Dermis microvascular lymphatic vessel endothelial cell (primary cell): ENCODE data around the gene PPP1R3G. TPM values are rescaled to one million over a fixed set of nuclear protein-coding genes. Genes with fewer than 3 reads are reported as not detected.

Experiments used
- DNase-seq, 2 donors: peaks; one replicate each; pipeline versions ENCODE4 v3.0.0 to v3.0.0-alpha.2; 2010; ENCODE audit warnings: low read depth in 2 of 2
- total RNA-seq: library from RNA; depleted of rRNA; stranded (reverse); fragments of >200 nt; gene quantifications from 2 replicates; pipeline ENCODE4 v1.2.1, GENCODE V29; 2014

PPP1R3G gene
- total RNA-seq, 1 donor from 2014 or later: 0.39 TPM

GRCh38 chr6:5093231-5094015 lies 8.3 kb downstream of the PPP1R3G start:
- no peak for DNase-seq

GRCh38 chr6:5094327-5094726 lies 9.2 kb downstream of the PPP1R3G start:
- DNase-seq: no peak

- DNase-seq: no peak
Observed at GRCh38 chr6:5095236-5095635, 10.1 kb downstream of the PPP1R3G start.

- no peak for DNase-seq
Observed at GRCh38 chr6:5096482-5096881, 11.3 kb downstream of the PPP1R3G start.

- no peak for DNase-seq
Observed at GRCh38 chr6:5098501-5099270, 13.5 kb downstream of the PPP1R3G start.

- no peak for DNase-seq
Observed at GRCh38 chr6:5099537-5099936, 14.4 kb downstream of the PPP1R3G start.

GRCh38 chr6:5100806-5101205 lies 15.7 kb downstream of the PPP1R3G start:
- no peak for DNase-seq

DNA sequence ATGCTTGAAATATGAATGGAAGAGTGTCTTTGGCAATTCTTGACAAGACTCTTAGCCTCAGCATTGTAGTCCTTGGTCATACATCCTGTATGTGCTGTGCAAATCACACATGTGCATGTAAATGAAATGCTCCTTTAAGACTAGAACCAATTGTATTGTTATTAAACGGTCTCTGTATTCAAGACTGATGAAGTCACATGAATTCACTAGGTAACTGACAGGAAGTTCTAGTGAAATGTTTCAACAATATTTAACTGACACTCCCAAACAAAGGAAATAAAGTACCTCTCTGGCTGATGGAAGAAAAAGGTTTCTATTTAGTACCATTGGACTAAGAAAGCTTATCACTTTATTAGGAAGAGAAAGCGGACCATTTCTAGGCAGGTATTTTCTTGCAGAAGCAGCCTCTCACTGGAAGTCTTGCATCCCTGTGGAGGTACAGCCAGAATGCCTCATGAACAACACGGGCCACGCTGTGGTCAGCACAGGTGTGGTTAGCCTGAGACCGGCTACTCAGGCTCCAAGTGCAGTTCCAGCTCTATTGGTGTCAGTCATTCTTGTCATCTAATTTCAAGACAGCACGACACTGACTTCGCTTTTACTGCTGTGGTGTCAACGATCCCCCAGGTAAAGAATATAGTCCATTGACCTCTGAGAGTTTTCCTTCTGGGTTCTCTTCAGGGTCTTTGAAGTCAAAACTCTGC lies 17.3 kb downstream of the PPP1R3G start:
- no peak for DNase-seq

DNA sequence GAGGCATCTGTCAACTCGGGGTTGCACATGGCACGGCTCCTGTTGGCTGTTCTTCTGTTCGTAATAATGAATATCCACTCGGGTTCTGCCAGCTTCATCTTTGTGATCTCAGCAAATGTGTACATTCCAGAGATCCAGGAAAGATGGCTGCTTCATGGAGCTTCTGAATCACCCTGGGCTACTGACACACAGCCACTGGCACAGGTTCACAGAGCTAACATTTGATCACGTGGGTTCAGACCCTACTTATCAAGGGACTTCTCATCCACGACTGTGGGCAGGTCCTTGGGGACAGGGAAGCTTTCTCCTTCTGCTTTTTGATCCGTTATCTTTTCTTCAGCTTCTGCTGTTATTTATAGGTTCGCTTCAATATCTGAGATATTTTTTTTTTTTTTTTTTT lies 18.1 kb downstream of the PPP1R3G start:
- no peak for DNase-seq

DNA sequence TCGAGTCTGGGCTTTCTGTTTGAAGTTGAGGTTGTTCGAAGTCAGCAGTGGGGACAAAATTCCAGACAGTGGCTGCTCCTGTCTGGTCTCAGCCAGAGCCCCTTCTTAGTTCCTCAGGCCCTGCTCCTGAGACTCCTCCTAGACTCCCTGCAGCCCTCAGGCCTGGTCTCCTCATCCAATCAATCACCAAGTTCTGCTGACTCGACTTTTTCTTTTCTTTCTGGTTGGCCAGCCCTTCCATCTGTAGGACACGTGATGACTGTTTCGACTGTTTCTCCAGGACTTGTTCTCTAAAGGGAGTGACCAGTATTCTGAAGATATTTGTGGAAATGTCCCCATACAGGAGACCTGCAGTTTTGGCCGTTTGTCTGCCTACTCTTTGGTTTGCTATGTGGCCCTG lies 19.5 kb downstream of the PPP1R3G start:
- no peak for DNase-seq

GRCh38 chr6:5105146-5105545 lies 20.0 kb downstream of the PPP1R3G start:
- DNase-seq: no peak

GRCh38 chr6:5107341-5107740 lies 22.2 kb downstream of the PPP1R3G start:
- no peak for DNase-seq

DNA sequence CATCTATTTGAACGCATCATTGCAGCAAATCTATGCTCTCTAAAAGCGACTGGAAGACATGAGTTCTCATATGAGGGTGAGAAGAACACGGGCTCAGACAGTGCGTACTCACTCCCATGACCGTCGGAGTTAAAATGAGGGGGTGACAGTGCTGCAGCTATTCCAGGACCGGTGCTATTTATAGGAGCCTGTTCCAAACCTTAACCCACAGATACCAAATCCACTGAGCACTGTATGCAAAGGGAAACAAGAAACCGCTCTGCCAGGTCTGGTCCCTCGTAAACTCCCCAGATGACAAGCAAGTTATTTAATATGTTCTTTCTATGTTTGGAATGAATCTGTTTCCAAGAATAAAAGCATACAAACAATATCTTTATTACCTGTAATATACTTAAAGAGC lies 22.9 kb downstream of the PPP1R3G start:
- DNase-seq: no peak

DNA sequence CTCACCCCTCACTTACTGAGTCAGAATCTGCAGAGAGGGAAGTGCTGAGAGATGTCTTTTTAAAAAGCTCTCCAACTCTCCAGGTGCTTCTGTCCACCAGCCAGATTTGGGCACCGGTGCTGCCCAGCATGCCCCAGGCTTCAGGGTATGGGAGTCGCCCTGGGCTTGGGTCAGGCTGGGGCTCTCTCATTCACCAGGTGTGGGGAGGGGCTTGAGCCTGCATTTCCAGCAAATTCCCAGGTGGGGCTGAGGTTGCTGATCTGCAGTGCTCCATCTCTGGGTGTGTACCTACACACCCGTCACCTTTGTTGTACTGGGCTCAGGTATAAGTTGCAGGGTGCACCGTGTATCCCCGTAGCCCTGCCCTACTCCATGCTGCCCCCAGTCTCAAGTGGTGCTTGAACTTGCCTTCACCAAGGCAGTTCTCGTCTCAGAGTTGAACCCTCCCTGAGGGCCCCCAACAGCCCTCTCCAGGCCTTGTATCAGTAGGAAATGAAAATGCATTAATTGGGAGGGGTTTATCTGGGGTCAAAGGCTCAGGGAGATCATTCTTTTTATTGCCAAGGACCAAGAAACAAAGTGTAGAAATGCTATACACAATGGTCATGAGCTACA lies 23.5 kb downstream of the PPP1R3G start:
- DNase-seq: no peak

DNA sequence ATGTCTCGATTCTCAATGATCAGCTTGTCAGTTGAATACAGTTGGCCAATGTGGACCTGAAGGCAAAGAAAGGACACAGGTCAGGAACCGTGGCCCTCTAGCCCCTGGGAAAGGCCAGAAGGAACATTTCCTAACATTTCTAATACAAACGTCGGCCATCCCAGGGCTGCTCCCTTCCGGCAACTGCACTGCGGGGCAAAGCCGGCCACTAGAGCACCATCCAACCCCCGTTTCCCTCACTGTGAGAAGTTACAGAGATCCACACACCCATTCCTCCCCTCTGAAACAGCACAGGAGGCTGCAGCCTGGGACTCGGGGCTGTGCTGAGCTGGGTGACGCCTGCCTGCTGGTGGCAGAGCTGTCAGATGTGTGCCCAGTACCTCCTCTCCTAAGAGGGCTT lies 24.3 kb downstream of the PPP1R3G start:
- DNase-seq: no peak

- DNase-seq: no peak
Observed at GRCh38 chr6:5110246-5110645, 25.1 kb downstream of the PPP1R3G start.

DNA sequence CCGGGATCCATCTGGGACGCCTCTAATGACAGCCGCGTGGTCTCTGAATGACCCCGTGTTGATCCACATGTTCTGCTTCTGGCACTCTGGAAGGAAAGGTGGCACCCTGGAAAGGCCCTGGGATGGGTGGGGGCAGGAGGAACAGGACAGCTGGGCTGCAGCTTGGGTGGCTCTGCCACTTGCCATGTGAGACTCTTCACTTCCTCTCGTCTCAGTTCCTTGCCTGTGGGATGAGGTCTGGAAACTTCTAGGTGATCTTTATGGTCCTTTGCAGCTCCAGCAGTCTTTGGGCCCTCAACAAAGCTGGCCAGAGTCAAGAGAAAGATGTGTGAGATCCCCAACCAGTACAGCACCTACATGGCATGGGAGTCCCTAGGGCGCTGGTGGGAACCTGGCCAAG lies 26.5 kb downstream of the PPP1R3G start:
- no peak for DNase-seq

DNA sequence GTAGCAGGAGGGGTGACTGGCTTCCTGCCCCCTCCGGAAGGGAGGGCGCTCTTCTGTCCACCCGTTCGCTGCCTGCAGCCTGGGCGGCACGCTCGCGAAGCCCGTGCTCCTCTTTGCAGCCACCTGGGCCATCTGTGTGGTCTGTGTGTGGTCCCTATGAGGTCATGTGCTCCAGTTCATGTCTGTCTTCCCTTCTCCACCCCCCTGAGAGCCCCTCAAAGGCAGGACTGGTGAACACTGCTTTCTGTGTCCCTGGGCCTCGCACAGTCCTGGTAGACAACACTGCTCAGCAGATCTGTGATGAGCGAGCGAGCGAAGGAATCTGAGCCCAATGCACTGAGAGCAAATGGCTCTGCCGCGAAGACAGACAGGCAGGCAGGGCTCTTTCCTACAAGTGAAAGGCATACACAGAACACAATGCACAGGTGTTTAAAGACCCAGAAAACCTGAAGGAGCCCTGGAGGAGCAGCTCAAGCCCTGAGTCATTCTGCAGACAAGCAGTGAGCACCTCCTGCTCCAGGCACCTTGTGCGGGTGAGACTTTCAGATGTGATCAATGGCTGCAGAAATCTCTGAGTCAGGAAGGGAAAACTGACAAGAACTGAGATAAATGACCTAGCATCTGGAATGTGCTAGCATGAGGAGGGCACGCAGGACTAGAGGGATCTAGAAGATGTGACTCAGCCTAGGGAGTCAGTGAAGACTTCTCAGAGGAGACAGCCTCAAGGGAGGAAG lies 27.1 kb downstream of the PPP1R3G start:
- no peak for DNase-seq

DNA sequence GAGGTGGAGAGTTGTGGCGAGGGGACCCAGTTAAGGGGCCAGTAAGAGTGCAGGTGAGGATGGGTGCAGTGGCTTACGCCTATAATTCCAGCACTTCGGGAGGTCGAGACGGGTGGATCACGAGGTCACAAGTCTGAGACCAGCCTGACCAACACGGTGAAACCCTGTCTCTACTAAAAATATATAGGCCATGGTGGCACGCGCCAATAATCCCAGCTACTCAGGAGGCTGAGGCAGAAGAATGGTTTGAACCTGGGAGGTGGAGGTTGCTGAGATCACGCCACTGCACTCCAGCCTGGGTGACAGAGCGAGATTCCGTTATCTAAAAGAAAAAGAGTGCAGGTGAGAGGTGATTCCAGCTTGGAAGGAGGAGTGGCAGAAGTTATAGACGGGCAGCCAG lies 28.0 kb downstream of the PPP1R3G start:
- no peak for DNase-seq

GRCh38 chr6:5115168-5115567 lies 30.0 kb downstream of the PPP1R3G start:
- DNase-seq: peak; percentile 5 to 12
